NCI-H1436 treated with DMSO at 0.1 percent for 48 hours (cell line): ENCODE measurements around the gene OLFML2B.

Experiments used
- DNase-seq: peaks from one replicate; lab custom pipeline; 2025; lab: John Stamatoyannopoulos, UW

OLFML2B gene

GRCh38 chr1:161945306-161946060 is 78.2 kb downstream of the OLFML2B start:
- DNase-seq, result no peak

DNA sequence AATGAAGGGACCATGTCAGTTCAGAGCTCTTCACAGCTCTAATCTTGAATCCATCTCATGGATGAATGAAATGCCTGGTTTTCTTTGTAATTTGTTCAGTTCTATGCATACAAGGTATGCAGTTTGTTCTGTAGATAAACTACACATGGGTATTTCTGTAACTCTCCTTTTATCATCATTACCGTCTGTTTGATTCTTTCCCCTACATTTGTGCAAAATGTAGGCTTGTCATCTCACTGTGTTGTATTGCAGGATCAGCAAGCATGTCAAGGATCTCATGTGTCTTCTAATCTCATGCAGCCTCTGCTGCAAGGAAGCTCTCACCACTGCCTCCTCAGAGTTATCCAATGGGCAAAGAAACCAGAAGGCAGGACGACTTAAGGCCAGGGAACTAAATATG is 79.3 kb downstream of the OLFML2B start:
- no peak for DNase-seq

DNA sequence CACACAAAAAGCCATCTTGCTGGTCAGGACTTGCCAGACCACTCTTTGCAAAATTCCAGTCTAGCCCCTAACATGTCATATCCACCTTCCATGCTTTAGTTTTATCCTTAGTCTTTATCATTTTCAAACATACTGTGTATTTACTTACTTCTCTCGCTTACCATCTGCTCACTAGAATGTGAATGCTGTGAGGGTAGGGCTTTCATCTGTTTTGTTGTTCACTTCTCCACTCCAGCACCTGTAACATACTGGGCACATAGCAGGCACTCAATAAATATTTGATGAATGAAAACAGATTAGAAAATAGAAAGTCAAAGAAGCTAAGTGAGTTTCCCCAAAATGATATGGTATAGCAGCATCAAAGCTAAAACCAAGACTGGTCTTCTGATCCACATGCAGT is 79.9 kb downstream of the OLFML2B start:
- DNase-seq, result no peak

- DNase-seq, result no peak
Observed at GRCh38 chr1:161941726-161942436, 81.8 kb downstream of the OLFML2B start.

DNA sequence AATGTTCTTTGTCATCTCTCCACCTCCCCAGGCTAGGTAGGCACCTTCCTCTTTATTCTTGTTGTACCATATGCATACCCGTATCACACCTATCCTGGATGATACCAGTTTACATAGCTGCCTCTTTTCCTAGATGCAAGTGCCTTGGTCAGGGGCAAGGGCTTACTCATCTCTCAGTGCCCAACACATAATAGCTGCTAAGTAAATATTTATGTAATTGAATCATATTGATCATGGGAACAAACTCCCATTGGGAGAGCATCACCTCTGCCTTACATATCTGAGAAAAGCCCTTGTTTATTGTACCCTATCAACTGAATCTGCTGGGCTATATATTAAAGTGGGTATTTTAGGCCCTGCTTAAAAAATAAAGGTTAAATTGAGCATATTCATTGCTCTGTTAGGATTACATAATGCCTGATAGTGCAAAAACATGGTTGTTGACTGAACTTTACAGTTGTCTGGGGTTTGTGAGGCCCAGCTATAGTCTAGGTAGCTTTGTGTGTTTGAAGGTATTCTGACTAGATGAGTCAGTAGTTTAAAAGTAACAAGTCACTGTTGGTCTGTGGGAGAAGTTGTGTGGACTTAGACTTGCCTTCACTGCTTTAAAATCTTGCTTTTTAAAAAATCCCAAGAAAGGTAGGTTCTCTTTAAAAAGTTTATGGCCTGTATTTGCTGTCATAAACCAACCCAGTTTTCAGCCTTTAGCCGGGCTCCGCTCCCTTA is 82.6 kb downstream of the OLFML2B start:
- no peak for DNase-seq

DNA sequence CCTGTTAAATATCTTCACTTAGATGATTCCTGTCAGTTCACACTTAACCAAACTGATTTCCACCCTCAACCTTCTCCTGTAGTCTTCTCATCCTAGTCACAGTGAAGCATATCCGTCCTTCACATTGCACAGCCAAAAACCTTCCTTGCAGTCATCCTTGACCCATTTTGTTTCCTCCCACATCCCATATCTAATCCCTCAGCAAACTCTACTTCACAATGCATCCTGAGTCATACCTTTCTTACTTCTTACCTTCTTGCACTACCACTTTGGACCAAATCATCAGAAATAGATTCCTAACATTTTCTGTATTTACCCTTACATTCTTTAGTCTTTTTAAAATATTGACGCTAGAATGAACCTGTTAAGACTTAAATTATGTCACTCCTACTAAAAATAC is 86.9 kb downstream of the OLFML2B start:
- no peak for DNase-seq

- no peak for DNase-seq
Observed at GRCh38 chr1:161935264-161935663, 88.4 kb downstream of the OLFML2B start.

DNA sequence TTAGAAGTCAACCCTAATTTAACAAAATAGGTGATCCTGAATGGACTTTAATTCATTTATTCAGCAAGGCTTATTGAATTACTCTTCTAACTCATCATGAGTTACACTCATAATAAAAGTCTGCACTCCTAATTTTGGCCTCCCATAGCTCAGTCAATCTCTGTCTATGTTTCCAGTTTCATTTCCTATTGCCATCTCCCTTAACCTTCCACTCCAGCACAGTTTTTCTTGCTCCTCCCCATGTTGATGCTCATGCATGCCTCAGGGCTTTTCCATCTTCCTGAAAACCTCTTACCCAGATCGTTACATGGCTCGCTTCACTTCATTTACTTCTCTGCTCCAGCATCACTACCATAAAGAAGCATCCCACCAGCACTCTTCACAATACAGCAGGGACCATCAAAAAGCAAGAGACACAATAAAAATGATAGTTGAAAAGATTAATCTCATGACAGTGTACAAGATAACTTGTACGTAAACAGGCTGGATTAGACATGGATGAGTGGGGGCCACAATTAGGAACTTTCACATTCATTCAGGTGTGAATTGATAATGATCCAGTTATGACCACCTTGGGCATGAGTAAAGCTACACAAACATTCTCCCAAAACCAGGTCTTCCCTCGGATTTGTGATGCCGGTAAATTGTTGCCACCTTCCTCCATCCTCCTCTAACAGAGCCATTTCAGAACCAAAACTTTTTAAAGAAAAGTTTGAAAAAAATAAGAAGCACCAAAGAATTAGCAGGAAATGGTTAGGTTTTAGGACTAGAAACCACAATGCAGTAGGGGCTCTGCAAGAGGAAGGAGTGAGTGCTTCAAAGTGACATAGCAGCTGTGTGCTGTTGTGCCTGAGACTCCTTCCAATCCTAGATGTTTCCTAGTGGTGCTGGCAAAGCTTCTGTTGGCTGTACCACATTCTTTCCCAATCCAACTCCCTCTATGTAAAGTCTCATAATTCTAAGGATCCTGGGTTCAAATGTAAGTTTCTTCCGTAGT is 89.8 kb downstream of the OLFML2B start:
- no peak for DNase-seq
